Subcutaneous adipose tissue (tissue), 4 donors: ENCODE data around the gene MGRN1. TPM values are rescaled to one million over a fixed set of nuclear protein-coding genes. Genes with fewer than 3 reads are reported as not detected.

Experiments
- CTCF ChIP-seq: fragments of 450-650 bp; IDR thresholded peaks from one replicate; pipeline ENCODE4 v1.5.1; 2016; ENCODE audit warnings: low read depth, mild to moderate bottlenecking, control low read depth, antibody characterized with exemption, moderate library complexity
- total RNA-seq, 4 donors: library from RNA; depleted of rRNA; stranded (reverse); fragments of >200 nt; gene quantifications; one replicate each; pipeline ENCODE4 v1.1.0, GENCODE V29; 2016

MGRN1 gene
- total RNA-seq, 4 donors from 2014 or later: 21.2 to 44.5 (median 25.2) TPM

GRCh38 chr16:4724661-4725270, 100.1 kb downstream of the MGRN1 start:
- no peak for TF ChIP-seq CTCF

DNA sequence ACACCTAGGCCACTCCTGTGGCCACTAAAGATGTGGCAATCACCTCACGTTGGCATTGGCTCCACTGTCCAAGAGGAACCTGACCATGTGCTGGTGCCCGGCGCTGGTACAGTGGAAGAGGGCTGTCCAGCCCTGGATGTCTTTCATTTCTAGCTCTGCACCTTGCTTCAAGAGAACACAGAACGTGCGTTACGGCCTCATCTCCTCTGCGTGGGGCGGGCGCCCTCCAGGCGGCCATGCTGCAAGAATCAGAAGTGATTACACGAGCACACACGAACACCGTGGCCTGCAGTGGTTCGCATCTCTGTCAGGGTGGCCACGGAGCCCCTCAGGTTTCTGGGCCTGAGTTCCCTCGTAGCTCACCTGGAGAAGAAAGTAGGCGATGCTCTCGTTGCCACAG, 102.0 kb downstream of the MGRN1 start:
- TF ChIP-seq CTCF: no peak

GRCh38 chr16:4728676-4729075, 104.0 kb downstream of the MGRN1 start:
- no peak for TF ChIP-seq CTCF

DNA sequence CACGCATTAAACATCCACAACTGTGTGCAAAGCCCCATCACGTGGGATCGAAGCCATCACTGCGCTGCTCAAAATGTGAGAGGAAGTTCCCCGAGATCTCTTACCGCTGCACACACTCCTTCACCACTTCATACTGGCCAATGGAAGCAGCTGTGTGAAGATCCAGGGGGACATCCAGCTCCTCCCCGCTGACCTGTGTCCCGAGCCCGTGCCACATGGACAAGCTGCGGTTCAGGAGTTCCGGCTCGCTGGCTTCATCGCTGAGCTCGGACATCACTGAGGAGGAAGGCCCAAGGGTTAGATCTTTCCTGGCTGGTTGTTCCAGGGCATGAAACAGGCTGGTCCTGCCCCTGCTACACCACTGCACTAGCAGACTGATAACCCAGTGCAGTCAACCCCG, 105.2 kb downstream of the MGRN1 start:
- TF ChIP-seq CTCF: no peak

- TF ChIP-seq CTCF: no peak
Measured at GRCh38 chr16:4733211-4733742, 108.7 kb downstream of the MGRN1 start.

DNA sequence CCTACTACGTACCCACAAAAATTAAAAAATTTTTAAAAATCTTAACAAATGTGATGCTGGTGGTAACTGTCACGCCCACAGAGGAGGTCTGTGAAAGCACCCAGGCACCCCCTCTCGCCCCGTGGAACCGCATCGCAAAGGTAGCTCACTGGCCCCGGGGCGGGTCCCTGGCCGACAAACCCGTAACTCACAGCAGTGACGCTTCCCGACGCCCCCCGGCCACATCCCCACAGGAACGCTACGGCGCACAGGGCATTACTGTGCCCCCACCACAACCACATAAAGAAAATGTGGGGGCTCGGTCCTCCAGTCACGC, 109.1 kb downstream of the MGRN1 start:
- no peak for TF ChIP-seq CTCF

- no peak for TF ChIP-seq CTCF
Measured at GRCh38 chr16:4734063-4734729, 109.6 kb downstream of the MGRN1 start, which contains the start of the genes ANKS3 and DNAAF8. TSS of gene ANKS3 (minus strand) at chr16:4734271. CDS start at chr16:4730149, 4,122 bp downstream. TSS of gene DNAAF8 (plus strand) at chr16:4734537. CDS start at chr16:4736515, 1,978 bp downstream.
